ENCODE data around the gene LASP1. TPM values are rescaled to one million over a fixed set of nuclear protein-coding genes. Genes with fewer than 3 reads are reported as not detected.

Gene LASP1
- total RNA-seq, 2 experiments from 2014 or later: 119 to 144 TPM

GRCh38 chr17:38898291-38898679 lies 28.4 kb downstream of the LASP1 start:
- Mint-ChIP-seq H3K27ac (peak overlapping the region; percentile 98), H3K4me3 (peak overlapping the region; percentile 70), H3K27me3 (no peaks in the 10 kb centered on the region), H3K9me3 (ENCODE audit: low read depth) (no peaks in the 10 kb centered on the region), H3K4me1 (peaks cover 68% of the 10 kb centered on the region), H3K36me3 (ENCODE audit: low read depth) (peaks cover 53% of the 10 kb centered on the region)
- DNase-seq (peak; percentile 67), ATAC-seq (peak; percentile 47)
- intact Hi-C loops (cut with DNase I, micrococcal nuclease): loop anchor here (1.0 to 5.0 kb wide), 7 partner anchors 27 to 1291 kb away; partner anchors contain the start of genes PIP4K2B (in 1 of the 2), PSMB3 (in 1 of the 2) and SYNRG (in 1 of the 2)
- ChIA-PET POLR2A (interaction anchor here (0.9 to 1.8 kb wide), 5 partner anchors 11 to 44 kb away, joined by 3 to 8 read pairs (median 4); partner anchors contain the start of gene RPL23), CTCF (interaction anchor here (0.5 to 1.5 kb wide), 11 partner anchors 9 to 266 kb away, joined by 3 to 7 read pairs (median 3); partner anchors contain the start of genes LASP1 and LASP1NB)

GRCh38 chr17:38898812-38899348 lies 29.0 kb downstream of the LASP1 start:
- Mint-ChIP-seq H3K9me3 (ENCODE audit: low read depth) (no peaks in the 10 kb centered on the region), H3K27ac (peak overlapping the region; percentile 98), H3K27me3 (no peaks in the 10 kb centered on the region), H3K36me3 (ENCODE audit: low read depth) (peaks cover 57% of the 10 kb centered on the region), H3K4me1 (peaks cover 65% of the 10 kb centered on the region), H3K4me3 (peak overlapping the region; percentile 70)
- ATAC-seq: peak; percentile 91
- POLR2A ChIA-PET: interaction anchor here (0.9 to 1.8 kb wide), 5 partner anchors 11 to 45 kb away, joined by 3 to 8 read pairs (median 4); partner anchors contain the start of gene RPL23
- CTCF ChIA-PET: interaction anchor here (0.5 to 1.5 kb wide), 9 partner anchors 9 to 266 kb away, joined by 3 to 7 read pairs (median 3); no protein-coding TSS in a partner anchor
- intact Hi-C loops (cut with DNase I, micrococcal nuclease): loop anchor here (1.0 to 5.0 kb wide), 7 partner anchors 27 to 1292 kb away; partner anchors contain the start of genes PIP4K2B (in 1 of the 2), PSMB3 (in 1 of the 2) and SYNRG (in 1 of the 2)
- peak; percentile 95 for DNase-seq

GRCh38 chr17:38899421-38899820 lies 29.6 kb downstream of the LASP1 start:
- H3K4me1 Mint-ChIP-seq: peaks cover 60% of the 10 kb centered on the region
- ChIA-PET POLR2A (interaction anchor here (0.6 to 1.8 kb wide), 4 partner anchors 22 to 145 kb away, joined by 3 to 8 read pairs (median 4); partner anchors contain the start of gene RPL23), CTCF (interaction anchor here (1.1 to 1.5 kb wide), 5 partner anchors 10 to 254 kb away, joined by 3 to 7 read pairs (median 4); no protein-coding TSS in a partner anchor)
- H3K9me3 Mint-ChIP-seq (ENCODE audit: low read depth): no peaks in the 10 kb centered on the region
- H3K4me3 Mint-ChIP-seq: peak overlapping the region; percentile 70
- peaks cover 58% of the 10 kb centered on the region for H3K36me3 Mint-ChIP-seq (ENCODE audit: low read depth)
- ATAC-seq (peak; percentile 2), DNase-seq (no peak)
- peak overlapping the region; percentile 98 for H3K27ac Mint-ChIP-seq
- intact Hi-C loops (cut with DNase I, micrococcal nuclease): loop anchor here in 1 of 2 experiments (2.0 to 5.0 kb wide), 2 partner anchors 199 to 1292 kb away; partner anchors contain the start of gene SYNRG
- H3K27me3 Mint-ChIP-seq: no peaks in the 10 kb centered on the region

GRCh38 chr17:38900978-38901656 lies 31.3 kb downstream of the LASP1 start:
- ATAC-seq: no peak
- intact Hi-C loops (cut with DNase I, micrococcal nuclease): no loop called here
- Mint-ChIP-seq H3K4me3 (no peak overlapping the region), H3K9me3 (ENCODE audit: low read depth) (no peaks in the 10 kb centered on the region), H3K27ac (peak overlapping the region; percentile 61), H3K4me1 (peaks cover 59% of the 10 kb centered on the region), H3K36me3 (ENCODE audit: low read depth) (peaks cover 66% of the 10 kb centered on the region), H3K27me3 (no peaks in the 10 kb centered on the region)
- ChIA-PET CTCF (interaction anchor here (0.7 to 1.6 kb wide), 7 partner anchors 14 to 487 kb away, joined by 3 to 7 read pairs (median 4); partner anchors contain the start of gene LASP1NB), POLR2A (interaction anchor here (0.6 to 1.2 kb wide), 2 partner anchors 31 to 40 kb away, joined by 3 read pairs; partner anchors contain the start of gene LASP1)
- DNase-seq: no peak

GRCh38 chr17:38903404-38903803 lies 33.5 kb downstream of the LASP1 start:
- POLR2A ChIA-PET: no interaction called here
- intact Hi-C loops (cut with DNase I, micrococcal nuclease): no loop called here
- Mint-ChIP-seq H3K27ac (peak overlapping the region; percentile 53), H3K36me3 (ENCODE audit: low read depth) (peaks cover 46% of the 10 kb centered on the region), H3K4me3 (no peak overlapping the region), H3K9me3 (ENCODE audit: low read depth) (no peaks in the 10 kb centered on the region), H3K27me3 (no peaks in the 10 kb centered on the region), H3K4me1 (peaks cover 47% of the 10 kb centered on the region)
- ATAC-seq: no peak
- DNase-seq: no peak
- CTCF ChIA-PET: interaction anchor here (1.6 to 2.0 kb wide), 3 partner anchors 18 to 30 kb away, joined by 3 to 10 read pairs (median 5); no protein-coding TSS in a partner anchor

- Mint-ChIP-seq H3K4me3 (no peak overlapping the region), H3K9me3 (ENCODE audit: low read depth) (no peaks in the 10 kb centered on the region), H3K27me3 (no peaks in the 10 kb centered on the region), H3K4me1 (peaks cover 39% of the 10 kb centered on the region), H3K27ac (no peak overlapping the region), H3K36me3 (ENCODE audit: low read depth) (peaks cover 33% of the 10 kb centered on the region)
- CTCF ChIA-PET: interaction anchor here (0.6 to 1.8 kb wide), 3 partner anchors 17 to 88 kb away, joined by 3 to 5 read pairs (median 4); no protein-coding TSS in a partner anchor
- intact Hi-C loops (cut with DNase I, micrococcal nuclease): no loop called here
- ATAC-seq (no peak), DNase-seq (no peak)
- POLR2A ChIA-PET: interaction anchor here (0.6 to 0.7 kb wide), 2 partner anchors 29 to 591 kb away, joined by 3 read pairs; no protein-coding TSS in a partner anchor
Observed at GRCh38 chr17:38904892-38905291, 35.0 kb downstream of the LASP1 start.

GRCh38 chr17:38905375-38905774 lies 35.5 kb downstream of the LASP1 start:
- H3K9me3 Mint-ChIP-seq (ENCODE audit: low read depth): no peaks in the 10 kb centered on the region
- ATAC-seq: no peak
- CTCF ChIA-PET: no interaction called here
- H3K27ac Mint-ChIP-seq: no peak overlapping the region
- POLR2A ChIA-PET: interaction anchor here (0.6 kb wide), 1 partner anchor 30 kb away, joined by 3 read pairs; no protein-coding TSS in a partner anchor
- no peak for DNase-seq
- peaks cover 38% of the 10 kb centered on the region for H3K4me1 Mint-ChIP-seq
- no peaks in the 10 kb centered on the region for H3K27me3 Mint-ChIP-seq
- no peak overlapping the region for H3K4me3 Mint-ChIP-seq
- intact Hi-C loops (cut with DNase I, micrococcal nuclease): no loop called here
- peaks cover 33% of the 10 kb centered on the region for H3K36me3 Mint-ChIP-seq (ENCODE audit: low read depth)

GRCh38 chr17:38906460-38907228 lies 36.8 kb downstream of the LASP1 start:
- POLR2A ChIA-PET: interaction anchor here (0.6 kb wide), 1 partner anchor 148 kb away, joined by 3 read pairs; no protein-coding TSS in a partner anchor
- intact Hi-C loops (cut with DNase I, micrococcal nuclease): no loop called here
- peaks cover 28% of the 10 kb centered on the region for H3K4me1 Mint-ChIP-seq

GRCh38 chr17:38907930-38908675 lies 38.2 kb downstream of the LASP1 start:
- Mint-ChIP-seq H3K36me3 (ENCODE audit: low read depth) (peaks cover 24% of the 10 kb centered on the region), H3K9me3 (ENCODE audit: low read depth) (no peaks in the 10 kb centered on the region), H3K4me1 (peaks cover 23% of the 10 kb centered on the region), H3K27me3 (no peaks in the 10 kb centered on the region), H3K4me3 (no peak overlapping the region), H3K27ac (peak overlapping the region; percentile 19)
- ChIA-PET CTCF (interaction anchor here (1.0 to 1.7 kb wide), 4 partner anchors 7 to 246 kb away, joined by 3 to 8 read pairs (median 3); partner anchors contain the start of gene LASP1NB), POLR2A (no interaction called here)
- intact Hi-C loops (cut with DNase I, micrococcal nuclease): no loop called here
- ATAC-seq (no peak), DNase-seq (no peak)

More at GRCh38 chr17:38906460-38907228, 36.8 kb downstream of the LASP1 start:
- DNase-seq: no peak
- ATAC-seq: no peak
- CTCF ChIA-PET: interaction anchor here (0.8 to 1.7 kb wide), 6 partner anchors 9 to 260 kb away, joined by 3 to 8 read pairs (median 3); partner anchors contain the start of gene LASP1NB
- no peaks in the 10 kb centered on the region for H3K27me3 Mint-ChIP-seq
- H3K4me3 Mint-ChIP-seq: no peak overlapping the region
- peak overlapping the region; percentile 30 for H3K27ac Mint-ChIP-seq
- peaks cover 28% of the 10 kb centered on the region for H3K36me3 Mint-ChIP-seq (ENCODE audit: low read depth)
- H3K9me3 Mint-ChIP-seq (ENCODE audit: low read depth): no peaks in the 10 kb centered on the region

GRCh38 chr17:38908676-38909181 lies 38.9 kb downstream of the LASP1 start:
- CTCF ChIA-PET: interaction anchor here (1.1 kb wide), 1 partner anchor 16 kb away, joined by 3 read pairs; the partner anchor contains the start of gene LASP1NB
- intact Hi-C loops (cut with DNase I, micrococcal nuclease): no loop called here
- DNase-seq (no peak), ATAC-seq (no peak)
- Mint-ChIP-seq H3K27ac (no peak overlapping the region), H3K4me3 (no peak overlapping the region), H3K36me3 (ENCODE audit: low read depth) (peaks cover 20% of the 10 kb centered on the region), H3K27me3 (no peaks in the 10 kb centered on the region), H3K9me3 (ENCODE audit: low read depth) (no peaks in the 10 kb centered on the region), H3K4me1 (peaks cover 19% of the 10 kb centered on the region)
- POLR2A ChIA-PET: no interaction called here

Data from activated CD4-positive, alpha-beta T cell treated with anti-CD3 and anti-CD28 coated beads for 36 hours (primary cell).